Coronary artery (tissue), 2 donors: ENCODE results near the gene MBNL2.

Experiments
- DNase-seq: peaks from one replicate; pipeline ENCODE4 v3.0.0-alpha.2; 2017; ENCODE audit warnings: low spot score
- H3K27ac ChIP-seq, 2 donors: fragments of 200-600 bp; sonication (generic); one replicate each; pipeline ENCODE4 v1.5.1; 2016 to 2019
- H3K4me3 ChIP-seq: fragments of 200-600 bp; sonication (generic); 2 replicates; pipeline ENCODE4 v1.5.1; 2016; ENCODE audit warnings: mild to moderate bottlenecking, moderate library complexity
- TF ChIP-seq, protein P1 (sequence below): fragments of 200-600 bp; sonication (generic); IDR thresholded peaks from one replicate; pipeline ENCODE4 v1.5.1; 2019; ENCODE audit warnings: antibody characterized with exemption

The MBNL2 gene

GRCh38 chr13:97220151-97220900 is 1.8 kb upstream of the MBNL2 start:
- TF ChIP-seq, protein P1, sequence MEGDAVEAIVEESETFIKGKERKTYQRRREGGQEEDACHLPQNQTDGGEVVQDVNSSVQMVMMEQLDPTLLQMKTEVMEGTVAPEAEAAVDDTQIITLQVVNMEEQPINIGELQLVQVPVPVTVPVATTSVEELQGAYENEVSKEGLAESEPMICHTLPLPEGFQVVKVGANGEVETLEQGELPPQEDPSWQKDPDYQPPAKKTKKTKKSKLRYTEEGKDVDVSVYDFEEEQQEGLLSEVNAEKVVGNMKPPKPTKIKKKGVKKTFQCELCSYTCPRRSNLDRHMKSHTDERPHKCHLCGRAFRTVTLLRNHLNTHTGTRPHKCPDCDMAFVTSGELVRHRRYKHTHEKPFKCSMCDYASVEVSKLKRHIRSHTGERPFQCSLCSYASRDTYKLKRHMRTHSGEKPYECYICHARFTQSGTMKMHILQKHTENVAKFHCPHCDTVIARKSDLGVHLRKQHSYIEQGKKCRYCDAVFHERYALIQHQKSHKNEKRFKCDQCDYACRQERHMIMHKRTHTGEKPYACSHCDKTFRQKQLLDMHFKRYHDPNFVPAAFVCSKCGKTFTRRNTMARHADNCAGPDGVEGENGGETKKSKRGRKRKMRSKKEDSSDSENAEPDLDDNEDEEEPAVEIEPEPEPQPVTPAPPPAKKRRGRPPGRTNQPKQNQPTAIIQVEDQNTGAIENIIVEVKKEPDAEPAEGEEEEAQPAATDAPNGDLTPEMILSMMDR: no peak

DNA sequence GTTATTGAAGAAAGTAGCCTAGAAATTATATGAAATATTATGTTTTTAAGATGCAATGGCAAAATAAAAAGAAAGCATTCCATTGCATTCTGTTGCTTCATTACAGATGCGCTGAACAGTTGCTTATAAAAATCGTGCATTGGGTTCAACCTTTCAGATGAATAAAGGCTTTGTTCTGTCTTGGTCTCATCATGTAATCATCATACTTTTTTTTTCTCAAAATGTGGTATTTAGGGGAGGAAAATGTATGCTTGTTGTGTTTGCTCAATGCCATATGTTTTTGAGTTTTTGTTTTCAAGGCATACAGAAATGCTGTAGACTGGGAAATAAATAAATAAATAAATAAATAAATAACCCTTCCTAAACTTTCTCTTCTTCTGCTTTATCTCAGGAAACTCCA is 1.1 kb upstream of the MBNL2 start:
- no peak overlapping the region for H3K27ac ChIP-seq
- no peak for DNase-seq
- TF ChIP-seq, protein P1: no peak
- H3K4me3 ChIP-seq: no peak overlapping the region

More at GRCh38 chr13:97220151-97220900, 1.8 kb upstream of the MBNL2 start:
- DNase-seq: no peak
- Histone ChIP-seq H3K4me3 (no peak overlapping the region), H3K27ac (no peak overlapping the region)

DNA sequence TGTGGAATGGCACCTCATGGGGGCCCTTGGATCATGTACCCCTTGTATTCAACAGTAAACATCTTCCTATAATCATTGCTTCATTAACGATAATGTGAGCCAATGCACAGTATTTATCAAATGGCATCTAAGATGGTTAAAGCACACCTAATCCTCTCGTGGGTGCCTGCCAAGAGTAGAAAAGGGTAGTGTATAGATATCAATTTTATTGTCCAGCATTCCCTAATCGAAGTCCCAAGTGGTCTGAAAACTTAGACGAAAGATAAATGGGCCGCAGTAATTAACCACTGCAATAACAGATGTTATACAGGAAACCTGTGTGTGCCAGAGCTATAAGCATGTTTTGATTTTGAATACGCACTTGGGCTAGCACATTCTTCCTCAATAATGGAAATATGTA is 667 bp upstream of the MBNL2 start:
- H3K27ac ChIP-seq: peak overlapping the region; percentile 90 to 96
- TF ChIP-seq, protein P1: no peak
- peak overlapping the region; percentile 72 for H3K4me3 ChIP-seq
- DNase-seq: no peak

DNA sequence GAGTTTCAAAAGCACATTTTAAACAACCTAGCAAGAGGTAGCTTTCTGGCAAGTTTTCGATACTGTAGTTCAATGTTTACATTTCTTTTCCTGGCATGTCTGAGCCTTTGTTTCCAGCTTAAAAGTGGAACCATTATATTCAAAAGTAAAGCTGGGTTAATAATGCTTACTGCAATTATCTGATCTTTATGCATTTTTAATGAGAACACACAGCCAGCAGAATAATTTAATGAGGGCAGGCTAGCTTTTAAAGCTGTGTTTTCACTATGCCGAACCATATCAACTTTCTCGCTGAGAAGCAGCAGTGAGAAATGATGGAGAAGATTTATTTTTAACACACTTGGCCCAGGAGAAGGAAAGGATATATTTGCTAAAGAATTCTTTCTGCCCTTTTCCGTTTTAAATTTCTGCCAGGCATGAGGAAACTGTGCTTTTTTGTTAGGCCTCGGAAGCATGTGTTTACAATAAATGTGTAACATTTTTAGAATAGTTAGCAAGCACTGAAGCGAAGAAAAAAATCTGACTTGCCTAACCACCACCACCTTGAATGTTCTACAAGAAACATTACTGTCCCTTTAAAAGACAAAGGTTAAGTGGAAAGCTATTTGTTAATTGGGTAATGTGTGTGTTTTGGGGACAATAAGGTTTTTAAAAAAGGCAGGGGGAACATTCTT is 1.0 kb downstream of the MBNL2 start:
- TF ChIP-seq, protein P1: no peak
- no peak for DNase-seq
- Histone ChIP-seq H3K4me3 (peak overlapping the region; percentile 72), H3K27ac (peak overlapping the region; percentile 90 to 96)

- DNase-seq: peak; percentile 84
- H3K27ac ChIP-seq: peak overlapping the region; percentile 90 to 96
Observed at GRCh38 chr13:97223711-97224541, 1.8 kb downstream of the MBNL2 start.

GRCh38 chr13:97224544-97225300 is 2.6 kb downstream of the MBNL2 start:
- Histone ChIP-seq H3K4me3 (peak overlapping the region; percentile 72), H3K27ac (peak overlapping the region; percentile 90 to 96)
- TF ChIP-seq, protein P1: no peak
- DNase-seq: no peak

More at GRCh38 chr13:97223711-97224541, 1.8 kb downstream of the MBNL2 start:
- H3K4me3 ChIP-seq: peak overlapping the region; percentile 72
- TF ChIP-seq, protein P1: no peak
